Stimulated activated memory B cell treated with anti-CD40 and anti-IgM and Interleukin-4, amounts not matched to agents 10 μg/mL and 1 μg/mL and 100 μg/mL, for 72 hours (primary cell): ENCODE results near the gene TIMM29.
"Not testable (repeated sequence)": the region's sequence is repeated elsewhere in the genome, so short reads cannot be mapped to it uniquely, and the experiment has no call there.

Experiments
- ATAC-seq: fragments of 150-1000 bp; cut with Tn5 transposase; 2 replicates; pipeline ENCODE4 v1.10.0; 2021
- H3K27ac Mint-ChIP-seq: one replicate; pipeline ENCODE4 v1.8.0; 2022; ENCODE audit warnings: mild to moderate bottlenecking, mixed read lengths
- H3K27me3 Mint-ChIP-seq: one replicate; pipeline ENCODE4 v1.8.0; 2022; ENCODE audit warnings: mixed read lengths
- H3K36me3 Mint-ChIP-seq: one replicate; pipeline ENCODE4 v1.8.0; 2022; ENCODE audit warnings: mixed read lengths
- H3K4me1 Mint-ChIP-seq: one replicate; pipeline ENCODE4 v1.8.0; 2022; ENCODE audit warnings: mixed read lengths
- H3K4me3 Mint-ChIP-seq: one replicate; pipeline ENCODE4 v1.8.0; 2022; ENCODE audit warnings: mild to moderate bottlenecking, moderate library complexity, mixed read lengths
- H3K9me3 Mint-ChIP-seq: one replicate; pipeline ENCODE4 v1.8.0; 2022; ENCODE audit warnings: mixed read lengths

Gene TIMM29

GRCh38 chr19:10959277-10959968 lies 30.8 kb downstream of the TIMM29 start:
- peak overlapping the region; percentile 95 for H3K27ac Mint-ChIP-seq
- peaks cover 46% of the 10 kb centered on the region for H3K4me1 Mint-ChIP-seq
- H3K27me3 Mint-ChIP-seq, H3K9me3 Mint-ChIP-seq, H3K36me3 Mint-ChIP-seq, ATAC-seq: not testable (repeated sequence)
- H3K4me3 Mint-ChIP-seq: peak overlapping the region; percentile 87

GRCh38 chr19:10960314-10961072 lies 31.9 kb downstream of the TIMM29 start, which contains the start of gene SMARCA4:
Gene SMARCA4 (plus strand): TSS chr19:10961030. CDS start chr19:10984152, 23,122 bp downstream.
- peaks cover 46% of the 10 kb centered on the region for H3K4me1 Mint-ChIP-seq
- no peaks in the 10 kb centered on the region for H3K27me3 Mint-ChIP-seq
- H3K36me3 Mint-ChIP-seq: peaks cover under 1% of the 10 kb centered on the region
- peak; percentile 93 for ATAC-seq
- H3K4me3 Mint-ChIP-seq: peak within 1 kb of the TSS; percentile 90
- peak within 1 kb of the TSS; percentile 95 for H3K27ac Mint-ChIP-seq
- H3K9me3 Mint-ChIP-seq: no peaks in the 10 kb centered on the region

GRCh38 chr19:10961073-10961860 lies 32.7 kb downstream of the TIMM29 start:
- Mint-ChIP-seq H3K4me1 (peaks cover 49% of the 10 kb centered on the region), H3K9me3 (no peaks in the 10 kb centered on the region), H3K4me3 (peak overlapping the region; percentile 90), H3K36me3 (peaks cover 5% of the 10 kb centered on the region), H3K27me3 (no peaks in the 10 kb centered on the region), H3K27ac (peak overlapping the region; percentile 95)
- peak; percentile 73 for ATAC-seq

GRCh38 chr19:10962863-10963262 lies 34.3 kb downstream of the TIMM29 start:
- no peak for ATAC-seq
- Mint-ChIP-seq H3K4me1 (peaks cover 58% of the 10 kb centered on the region), H3K36me3 (peaks cover 5% of the 10 kb centered on the region), H3K4me3 (peak overlapping the region; percentile 90), H3K27ac (no peak overlapping the region), H3K27me3 (no peaks in the 10 kb centered on the region), H3K9me3 (no peaks in the 10 kb centered on the region)

GRCh38 chr19:10963865-10964264 lies 35.3 kb downstream of the TIMM29 start:
- H3K4me3 Mint-ChIP-seq: no peak overlapping the region
- H3K36me3 Mint-ChIP-seq: peaks cover 5% of the 10 kb centered on the region
- no peak for ATAC-seq
- H3K9me3 Mint-ChIP-seq: no peaks in the 10 kb centered on the region
- peaks cover 68% of the 10 kb centered on the region for H3K4me1 Mint-ChIP-seq
- H3K27ac Mint-ChIP-seq: peak overlapping the region; percentile 64
- H3K27me3 Mint-ChIP-seq: no peaks in the 10 kb centered on the region

- H3K4me3 Mint-ChIP-seq: no peak overlapping the region
- no peaks in the 10 kb centered on the region for H3K27me3 Mint-ChIP-seq
- no peaks in the 10 kb centered on the region for H3K9me3 Mint-ChIP-seq
- H3K4me1 Mint-ChIP-seq: peaks cover 70% of the 10 kb centered on the region
- peaks cover 5% of the 10 kb centered on the region for H3K36me3 Mint-ChIP-seq
- no peak for ATAC-seq
- H3K27ac Mint-ChIP-seq: no peak overlapping the region
These were observed 36.3 kb downstream of the TIMM29 start for GRCh38 chr19:10964903-10965302.

GRCh38 chr19:10965398-10965797 lies 36.8 kb downstream of the TIMM29 start:
- no peaks in the 10 kb centered on the region for H3K9me3 Mint-ChIP-seq
- peaks cover 5% of the 10 kb centered on the region for H3K36me3 Mint-ChIP-seq
- H3K4me3 Mint-ChIP-seq: no peak overlapping the region
- no peak overlapping the region for H3K27ac Mint-ChIP-seq
- no peaks in the 10 kb centered on the region for H3K27me3 Mint-ChIP-seq
- H3K4me1 Mint-ChIP-seq: peaks cover 70% of the 10 kb centered on the region
- ATAC-seq: no peak

- no peak for ATAC-seq
- Mint-ChIP-seq H3K36me3 (peaks cover 5% of the 10 kb centered on the region), H3K9me3 (no peaks in the 10 kb centered on the region), H3K4me3 (no peak overlapping the region), H3K27me3 (no peaks in the 10 kb centered on the region), H3K27ac (no peak overlapping the region), H3K4me1 (peaks cover 70% of the 10 kb centered on the region)
These were observed 38.2 kb downstream of the TIMM29 start for GRCh38 chr19:10966809-10967208.

GRCh38 chr19:10968527-10969135 lies 40.0 kb downstream of the TIMM29 start:
- H3K27ac Mint-ChIP-seq: peak overlapping the region; percentile 57
- H3K4me1 Mint-ChIP-seq: peaks cover 61% of the 10 kb centered on the region
- ATAC-seq: peak; percentile 45
- H3K4me3 Mint-ChIP-seq: peak overlapping the region; percentile 52
- H3K36me3 Mint-ChIP-seq: peaks cover 5% of the 10 kb centered on the region
- no peaks in the 10 kb centered on the region for H3K27me3 Mint-ChIP-seq
- H3K9me3 Mint-ChIP-seq: no peaks in the 10 kb centered on the region

GRCh38 chr19:10971107-10971726 lies 42.6 kb downstream of the TIMM29 start:
- peaks cover 64% of the 10 kb centered on the region for H3K4me1 Mint-ChIP-seq
- peaks cover 7% of the 10 kb centered on the region for H3K36me3 Mint-ChIP-seq
- H3K27me3 Mint-ChIP-seq: no peaks in the 10 kb centered on the region
- H3K9me3 Mint-ChIP-seq: no peaks in the 10 kb centered on the region
- no peak for ATAC-seq
- no peak overlapping the region for H3K4me3 Mint-ChIP-seq
- H3K27ac Mint-ChIP-seq: no peak overlapping the region

- Mint-ChIP-seq H3K27me3 (no peaks in the 10 kb centered on the region), H3K4me3 (no peak overlapping the region), H3K27ac (peak overlapping the region; percentile 14), H3K9me3 (no peaks in the 10 kb centered on the region), H3K36me3 (peaks cover 8% of the 10 kb centered on the region), H3K4me1 (peaks cover 52% of the 10 kb centered on the region)
- ATAC-seq: no peak
These were observed 46.9 kb downstream of the TIMM29 start for GRCh38 chr19:10975374-10976130.

GRCh38 chr19:10976131-10976892 lies 47.7 kb downstream of the TIMM29 start:
- peak overlapping the region; percentile 14 for H3K27ac Mint-ChIP-seq
- no peak for ATAC-seq

GRCh38 chr19:10977742-10978092 lies 49.1 kb downstream of the TIMM29 start:
- no peak for ATAC-seq
- H3K9me3 Mint-ChIP-seq: no peaks in the 10 kb centered on the region

More at GRCh38 chr19:10976131-10976892, 47.7 kb downstream of the TIMM29 start:
- no peaks in the 10 kb centered on the region for H3K9me3 Mint-ChIP-seq
- no peaks in the 10 kb centered on the region for H3K27me3 Mint-ChIP-seq
- peaks cover 8% of the 10 kb centered on the region for H3K36me3 Mint-ChIP-seq
- peaks cover 52% of the 10 kb centered on the region for H3K4me1 Mint-ChIP-seq
- no peak overlapping the region for H3K4me3 Mint-ChIP-seq

More at GRCh38 chr19:10977742-10978092, 49.1 kb downstream of the TIMM29 start:
- Mint-ChIP-seq H3K36me3 (peaks cover 8% of the 10 kb centered on the region), H3K4me1 (peaks cover 48% of the 10 kb centered on the region), H3K27ac (no peak overlapping the region), H3K4me3 (no peak overlapping the region), H3K27me3 (no peaks in the 10 kb centered on the region)
